Mesodermal cell (in vitro differentiated cells): ENCODE data around the gene ADAT1.

Experiments
- H3K27ac ChIP-seq: 2 replicates; pipeline ENCODE4 v1.7.0; 2013; ENCODE audit warnings: mild to moderate bottlenecking, low read depth, low read length, moderate library complexity; ENCODE audit not compliant: severe bottlenecking
- H3K36me3 ChIP-seq: 2 replicates; pipeline ENCODE4 v1.7.1; 2013; ENCODE audit warnings: mild to moderate bottlenecking, low read length, moderate library complexity; ENCODE audit not compliant: control insufficient read depth, insufficient read depth
- H3K4me1 ChIP-seq: one replicate; pipeline ENCODE4 v1.7.1; 2013; ENCODE audit warnings: mild to moderate bottlenecking, low read length; ENCODE audit not compliant: insufficient read depth, control insufficient read depth, poor library complexity, severe bottlenecking
- H3K4me3 ChIP-seq: 2 replicates; pipeline ENCODE4 v1.7.0; 2013; ENCODE audit warnings: low read length, control low read depth, mild to moderate bottlenecking; ENCODE audit not compliant: insufficient read depth, poor library complexity, severe bottlenecking; ENCODE audit errors: extremely low read depth
- H3K9me3 ChIP-seq: 2 replicates; pipeline ENCODE4 v1.7.1; 2013; ENCODE audit warnings: mild to moderate bottlenecking, low read length, moderate library complexity; ENCODE audit not compliant: control insufficient read depth
- WGBS, 2 experiments: methylation state at CpG; one replicate each; pipeline ENCODE4 v1.1.5; 2013; ENCODE audit warnings: missing lambda C conversion rate in 2 of 2; ENCODE audit not compliant: insufficient coverage in 2 of 2; 5-methylcytosine and 5-hydroxymethylcytosine counted together

Gene ADAT1

GRCh38 chr16:75576384-75576811, 46.7 kb downstream of the ADAT1 start:
- H3K4me1 ChIP-seq, result no peaks in the 10 kb centered on the region
- H3K9me3 ChIP-seq, result no peaks in the 10 kb centered on the region
- no peak overlapping the region for H3K4me3 ChIP-seq
- no peak overlapping the region for H3K27ac ChIP-seq
- 94 to 100% methylated on average over 2 to 3 of the region's 3 CpGs for WGBS, 2 experiments
- peaks cover 85% of the 10 kb centered on the region for H3K36me3 ChIP-seq

- no peak overlapping the region for H3K4me3 ChIP-seq
- H3K4me1 ChIP-seq, result no peaks in the 10 kb centered on the region
- no peak overlapping the region for H3K27ac ChIP-seq
- H3K9me3 ChIP-seq, result no peaks in the 10 kb centered on the region
- WGBS, 2 experiments, result 83 to 84% methylated on average over 2 to 3 of the region's 3 CpGs
- H3K36me3 ChIP-seq, result peaks cover 89% of the 10 kb centered on the region
Observed at GRCh38 chr16:75575958-75576357, 47.1 kb downstream of the ADAT1 start.

- Histone ChIP-seq H3K27ac (no peak overlapping the region), H3K4me3 (no peak overlapping the region), H3K36me3 (peaks cover 96% of the 10 kb centered on the region), H3K4me1 (no peaks in the 10 kb centered on the region), H3K9me3 (no peaks in the 10 kb centered on the region)
- WGBS, 2 experiments, result 94 to 98% methylated on average over 5 of the region's 5 CpGs
Observed at GRCh38 chr16:75573955-75574354, 49.1 kb downstream of the ADAT1 start.

- 89 to 98% methylated on average over 3 of the region's 3 CpGs for WGBS, 2 experiments
- no peak overlapping the region for H3K4me3 ChIP-seq
- peaks cover 2% of the 10 kb centered on the region for H3K4me1 ChIP-seq
- no peak overlapping the region for H3K27ac ChIP-seq
- peaks cover 96% of the 10 kb centered on the region for H3K36me3 ChIP-seq
- no peaks in the 10 kb centered on the region for H3K9me3 ChIP-seq
Observed at GRCh38 chr16:75572864-75573542, 50.1 kb downstream of the ADAT1 start.

- no peak overlapping the region for H3K4me3 ChIP-seq
- H3K36me3 ChIP-seq, result peaks cover 80% of the 10 kb centered on the region
- H3K27ac ChIP-seq, result no peak overlapping the region
- H3K4me1 ChIP-seq, result peaks cover 11% of the 10 kb centered on the region
- no peaks in the 10 kb centered on the region for H3K9me3 ChIP-seq
- 88 to 92% methylated on average over 3 of the region's 5 CpGs for WGBS, 2 experiments
Observed at GRCh38 chr16:75570396-75571065, 52.5 kb downstream of the ADAT1 start.

- WGBS, 2 experiments, result 90 to 96% methylated on average over 3 to 4 of the region's 4 CpGs
- Histone ChIP-seq H3K36me3 (peaks cover 56% of the 10 kb centered on the region), H3K27ac (no peak overlapping the region), H3K9me3 (no peaks in the 10 kb centered on the region), H3K4me1 (peaks cover 15% of the 10 kb centered on the region), H3K4me3 (no peak overlapping the region)
Observed at GRCh38 chr16:75567911-75568310, 55.2 kb downstream of the ADAT1 start.

- Histone ChIP-seq H3K4me3 (peak overlapping the region; percentile 95), H3K27ac (peak overlapping the region; percentile 36), H3K4me1 (peaks cover 15% of the 10 kb centered on the region), H3K9me3 (no peaks in the 10 kb centered on the region), H3K36me3 (peaks cover 45% of the 10 kb centered on the region)
- WGBS, 2 experiments, result 5 to 7% methylated on average over 30 to 31 of the region's 32 CpGs
Observed at GRCh38 chr16:75566758-75567255, 56.3 kb downstream of the ADAT1 start.

GRCh38 chr16:75566040-75566757, 56.9 kb downstream of the ADAT1 start, which contains the start of gene GABARAPL2:
Gene GABARAPL2, plus strand, starts transcription at chr16:75566379. Its CDS starts 108 bp downstream, at chr16:75566487.
- Histone ChIP-seq H3K27ac (peak within 1 kb of the TSS; percentile 36), H3K4me3 (peak within 1 kb of the TSS; percentile 95), H3K4me1 (peaks cover 15% of the 10 kb centered on the region), H3K9me3 (no peaks in the 10 kb centered on the region), H3K36me3 (peaks cover 40% of the 10 kb centered on the region)
- WGBS, 2 experiments, result 0 to 1% methylated on average over 52 to 60 of the region's 69 CpGs

GRCh38 chr16:75565640-75566039, 57.4 kb downstream of the ADAT1 start:
- H3K9me3 ChIP-seq, result no peaks in the 10 kb centered on the region
- H3K36me3 ChIP-seq, result peaks cover 35% of the 10 kb centered on the region
- H3K4me1 ChIP-seq, result peaks cover 15% of the 10 kb centered on the region
- H3K4me3 ChIP-seq, result peak overlapping the region; percentile 95
- no peak overlapping the region for H3K27ac ChIP-seq
- 3 to 35% methylated on average over 6 to 13 of the region's 15 CpGs for WGBS, 2 experiments

- Histone ChIP-seq H3K36me3 (no peaks in the 10 kb centered on the region), H3K27ac (peak overlapping the region; percentile 26), H3K9me3 (no peaks in the 10 kb centered on the region), H3K4me3 (no peak overlapping the region), H3K4me1 (peaks cover 4% of the 10 kb centered on the region)
- 68 to 72% methylated on average over 5 to 7 of the region's 10 CpGs for WGBS, 2 experiments
Observed at GRCh38 chr16:75559564-75560372, 63.3 kb downstream of the ADAT1 start.
